Activated CD8-positive, alpha-beta memory T cell treated with anti-CD3 and anti-CD28 coated beads for 24 hours (primary cell): ENCODE measurements around the gene DNAJC4.

ENCODE experiments used
- DNase-seq: peaks from one replicate; pipeline ENCODE4 v3.0.0-alpha.2; 2020

DNAJC4 gene

DNA sequence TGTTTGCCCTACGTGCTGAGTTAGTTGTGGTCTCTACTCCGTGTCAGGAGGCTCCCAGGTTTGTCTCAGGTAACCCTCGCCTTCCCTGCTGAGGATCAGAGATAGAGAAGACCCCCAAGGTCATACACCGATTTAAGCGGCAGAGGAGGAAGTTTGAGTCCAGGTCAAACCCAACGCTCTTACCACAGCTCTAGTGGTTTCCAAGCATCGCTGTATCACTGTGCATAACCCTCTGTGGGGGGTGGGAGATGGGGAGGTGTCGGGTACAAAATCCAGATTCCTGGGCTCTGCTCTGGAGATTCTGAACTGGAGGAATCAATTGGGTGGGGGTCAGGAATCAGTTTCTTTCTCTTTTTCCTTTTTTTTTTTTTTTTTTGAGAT is 627 bp downstream of the DNAJC4 start:
- DNase-seq, result no peak

DNA sequence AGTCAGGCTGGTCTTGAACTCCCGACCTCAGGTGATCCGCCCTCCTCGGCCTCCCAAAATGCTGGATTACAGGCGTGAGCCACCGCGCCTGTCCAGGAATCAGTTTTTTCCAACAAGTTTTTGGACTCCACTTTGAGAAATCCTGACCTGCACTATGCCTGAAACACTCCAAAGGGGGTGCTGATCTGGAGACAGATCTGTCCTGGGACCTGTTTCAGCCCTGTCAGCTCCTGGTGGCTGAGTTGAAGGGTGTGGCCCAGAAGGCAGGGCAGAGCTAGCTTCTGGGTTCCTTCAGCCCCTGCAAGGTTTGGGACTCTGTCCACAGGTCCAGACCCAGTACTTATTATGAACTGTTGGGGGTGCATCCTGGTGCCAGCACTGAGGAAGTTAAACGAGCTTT is 1.2 kb downstream of the DNAJC4 start:
- DNase-seq, result no peak

DNA sequence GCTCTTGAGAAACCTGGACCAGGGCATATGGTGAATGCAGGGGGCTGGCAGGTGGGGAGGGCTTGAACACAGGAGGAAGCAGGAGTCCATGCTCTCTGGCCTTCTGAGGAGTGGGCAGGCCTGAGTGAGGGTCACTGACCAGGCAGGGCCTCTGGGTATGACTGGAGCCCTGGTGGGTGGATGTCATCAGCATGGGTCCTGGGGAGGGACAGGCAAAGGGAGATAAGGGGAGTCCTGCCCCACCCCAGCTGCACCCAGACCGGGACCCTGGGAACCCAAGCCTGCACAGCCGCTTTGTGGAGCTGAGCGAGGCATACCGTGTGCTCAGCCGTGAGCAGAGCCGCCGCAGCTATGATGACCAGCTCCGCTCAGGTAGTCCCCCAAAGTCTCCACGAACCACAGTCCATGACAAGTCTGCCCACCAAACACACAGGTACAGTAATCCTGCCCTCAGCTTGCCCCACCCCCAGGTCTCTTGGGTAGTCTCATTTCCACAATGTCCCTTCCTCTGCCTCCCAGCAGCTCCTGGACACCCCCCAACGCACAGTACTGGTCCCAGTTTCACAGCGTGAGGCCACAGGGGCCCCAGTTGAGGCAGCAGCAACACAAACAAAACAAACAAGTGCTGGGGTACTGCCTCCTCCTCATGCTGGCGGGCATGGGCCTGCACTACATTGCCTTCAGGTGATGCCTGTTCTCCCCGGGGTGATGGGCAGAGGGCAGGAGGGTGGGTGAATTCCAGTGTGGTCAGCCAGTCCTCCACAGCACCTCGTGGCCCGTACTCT is 2.0 kb downstream of the DNAJC4 start:
- DNase-seq, result no peak

DNA sequence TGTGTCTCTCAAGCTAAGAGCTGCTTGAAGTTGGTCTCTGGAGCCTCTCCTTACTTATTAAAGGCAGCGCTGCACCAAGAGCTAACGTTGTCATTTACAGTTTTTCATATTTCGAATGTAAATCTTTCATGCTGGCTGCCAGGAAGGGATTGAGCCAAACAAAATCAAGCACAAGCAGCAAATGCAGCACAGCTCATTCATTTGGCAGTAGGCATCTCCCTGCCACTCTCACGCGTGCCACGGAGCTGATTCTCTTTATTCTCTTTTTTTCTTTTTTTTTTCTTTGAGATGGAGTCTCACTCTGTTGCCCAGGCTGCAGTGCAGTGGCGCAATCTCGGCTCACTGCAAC is 2.6 kb downstream of the DNAJC4 start:
- DNase-seq, result no peak

DNA sequence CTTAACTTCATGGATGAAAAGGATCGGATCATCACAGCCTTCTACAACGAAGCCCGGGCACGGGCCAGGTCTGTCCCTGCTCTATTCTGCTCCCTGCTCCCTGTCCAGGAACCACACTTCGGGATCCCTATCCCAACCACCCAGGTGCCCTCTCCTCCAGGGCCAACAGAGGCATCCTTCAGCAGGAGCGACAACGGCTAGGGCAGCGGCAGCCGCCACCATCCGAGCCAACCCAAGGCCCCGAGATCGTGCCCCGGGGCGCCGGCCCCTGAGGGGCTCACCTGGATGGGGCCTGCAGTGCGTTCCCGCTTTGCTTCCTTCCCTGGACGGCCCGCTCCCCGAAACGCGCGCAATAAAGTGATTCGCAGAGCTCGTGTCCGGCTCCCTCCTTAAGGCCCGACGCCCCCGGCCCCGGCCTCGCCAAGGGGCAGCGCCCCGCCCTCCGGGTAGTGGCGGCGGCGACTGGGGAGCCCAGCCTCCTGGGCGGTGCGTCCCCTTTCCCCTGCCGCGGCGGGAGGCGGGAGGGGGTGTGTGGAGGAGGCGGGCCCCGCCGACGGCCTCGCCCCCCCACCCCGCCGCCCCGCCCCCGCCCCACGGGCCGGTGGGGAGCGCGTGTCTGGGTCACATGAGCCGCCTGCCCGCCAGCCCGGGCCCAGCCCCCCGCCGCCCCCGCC is 3.7 kb downstream of the DNAJC4 start, which contains the start of gene VEGFB:
Gene VEGFB (plus strand): TSS at position 672 of the 674 bp plus-strand sequence. CDS start 250 bp downstream, outside the sequence.
- peak; percentile 84 for DNase-seq

DNA sequence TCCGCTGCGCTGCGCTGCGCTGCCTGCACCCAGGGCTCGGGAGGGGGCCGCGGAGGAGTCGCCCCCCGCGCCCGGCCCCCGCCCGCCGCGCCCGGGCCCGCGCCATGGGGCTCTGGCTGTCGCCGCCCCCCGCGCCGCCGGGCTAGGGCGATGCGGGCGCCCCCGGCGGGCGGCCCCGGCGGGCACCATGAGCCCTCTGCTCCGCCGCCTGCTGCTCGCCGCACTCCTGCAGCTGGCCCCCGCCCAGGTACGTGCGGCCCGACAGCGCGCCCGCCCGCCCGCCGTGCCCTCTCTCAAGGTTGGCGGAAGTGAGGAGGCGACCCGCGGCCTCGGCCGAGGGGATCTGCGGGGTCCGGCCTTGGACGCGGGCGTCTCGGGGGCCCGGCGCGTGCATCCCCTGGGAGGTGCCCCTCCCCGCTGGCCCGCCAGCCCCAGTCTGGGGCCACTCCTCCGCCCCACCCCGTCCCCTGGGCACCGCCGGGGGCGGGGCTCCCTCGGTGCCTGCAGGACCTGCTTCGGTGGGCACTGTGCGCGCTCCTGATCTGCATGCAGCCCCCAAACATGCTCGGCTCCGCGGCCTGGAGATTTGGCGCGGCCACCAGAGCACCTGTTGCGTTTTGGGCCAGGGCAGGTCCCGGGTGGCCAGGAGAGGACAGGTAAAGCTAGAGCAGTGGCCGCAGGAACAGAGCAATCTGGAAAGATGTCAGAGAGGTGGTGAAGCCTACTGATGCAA is 4.5 kb downstream of the DNAJC4 start:
- peak; percentile 83 for DNase-seq

DNA sequence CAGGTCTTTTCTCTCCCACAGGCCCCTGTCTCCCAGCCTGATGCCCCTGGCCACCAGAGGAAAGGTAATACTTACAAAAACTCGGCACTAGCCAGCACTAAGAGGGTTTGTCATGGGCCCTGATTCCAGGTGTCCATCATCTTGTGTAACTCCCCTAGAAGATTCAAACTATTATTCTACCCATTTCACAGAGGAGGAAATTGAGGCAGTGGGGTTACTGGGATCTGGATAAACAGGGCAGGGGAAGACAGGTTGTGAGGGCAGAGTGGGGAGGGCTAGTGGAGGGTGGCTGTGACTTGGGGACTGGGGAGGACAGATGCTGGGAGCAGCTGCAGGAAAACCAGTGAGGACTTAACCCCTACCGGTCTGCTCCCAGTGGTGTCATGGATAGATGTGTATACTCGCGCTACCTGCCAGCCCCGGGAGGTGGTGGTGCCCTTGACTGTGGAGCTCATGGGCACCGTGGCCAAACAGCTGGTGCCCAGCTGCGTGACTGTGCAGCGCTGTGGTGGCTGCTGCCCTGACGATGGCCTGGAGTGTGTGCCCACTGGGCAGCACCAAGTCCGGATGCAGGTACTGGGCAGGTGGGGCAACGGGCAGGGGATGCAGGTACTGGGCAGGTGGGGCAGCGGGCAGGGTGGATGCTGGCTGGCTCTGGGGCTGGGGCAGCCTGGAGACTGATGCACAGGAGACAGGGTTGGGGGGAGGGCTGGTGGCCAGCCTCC is 5.3 kb downstream of the DNAJC4 start:
- DNase-seq, result no peak

DNA sequence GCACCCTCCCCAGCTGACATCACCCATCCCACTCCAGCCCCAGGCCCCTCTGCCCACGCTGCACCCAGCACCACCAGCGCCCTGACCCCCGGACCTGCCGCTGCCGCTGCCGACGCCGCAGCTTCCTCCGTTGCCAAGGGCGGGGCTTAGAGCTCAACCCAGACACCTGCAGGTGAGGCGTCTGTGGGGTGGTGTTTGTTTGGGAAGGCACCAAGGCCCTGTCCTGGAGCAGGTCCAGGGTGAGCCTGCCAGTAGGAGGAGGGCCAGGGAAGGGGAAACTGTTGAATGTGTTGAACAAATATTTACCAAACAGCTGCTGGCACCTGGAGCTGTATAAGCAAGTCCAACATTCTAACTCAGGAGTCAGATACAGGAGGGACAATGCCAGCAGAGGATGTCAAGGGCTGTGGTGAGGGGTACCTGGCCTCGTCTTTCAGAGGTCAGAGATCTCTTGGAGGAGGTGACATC is 7.2 kb downstream of the DNAJC4 start:
- DNase-seq, result no peak

DNA sequence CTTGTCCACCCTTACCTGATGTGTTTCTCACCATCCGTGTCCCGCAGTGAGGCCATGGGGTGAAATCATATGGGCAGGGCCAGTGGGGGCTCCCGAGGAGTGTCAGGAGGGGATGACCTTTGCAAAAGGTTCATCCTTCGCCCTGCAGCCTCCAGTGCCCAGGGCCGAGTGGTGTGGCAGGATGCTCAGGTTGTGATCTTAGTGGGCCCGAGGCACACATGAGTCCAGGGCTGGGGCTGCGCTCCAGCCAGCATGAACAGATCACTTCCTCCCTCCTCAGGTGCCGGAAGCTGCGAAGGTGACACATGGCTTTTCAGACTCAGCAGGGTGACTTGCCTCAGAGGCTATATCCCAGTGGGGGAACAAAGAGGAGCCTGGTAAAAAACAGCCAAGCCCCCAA is 7.7 kb downstream of the DNAJC4 start:
- DNase-seq, result no peak

DNA sequence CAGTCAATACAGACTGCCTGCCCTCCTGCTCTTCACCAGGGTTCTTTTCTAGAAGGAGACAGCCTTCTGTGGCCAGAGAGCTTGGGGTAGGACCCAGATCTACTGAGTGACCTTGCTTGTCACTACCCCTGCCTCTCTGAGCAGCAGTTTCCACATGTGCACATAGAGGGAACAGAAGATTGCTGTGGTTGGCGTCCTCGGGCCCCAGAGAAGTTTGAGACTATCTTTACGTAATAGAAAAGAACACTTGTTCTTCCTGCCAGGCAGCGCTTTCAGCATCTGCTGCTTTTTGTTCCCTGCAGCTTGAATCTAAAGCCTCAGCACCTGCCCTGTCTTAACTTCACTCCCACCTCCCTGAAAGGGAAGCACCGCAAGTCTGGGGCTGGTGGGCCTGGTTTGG is 8.7 kb downstream of the DNAJC4 start:
- no peak for DNase-seq

DNA sequence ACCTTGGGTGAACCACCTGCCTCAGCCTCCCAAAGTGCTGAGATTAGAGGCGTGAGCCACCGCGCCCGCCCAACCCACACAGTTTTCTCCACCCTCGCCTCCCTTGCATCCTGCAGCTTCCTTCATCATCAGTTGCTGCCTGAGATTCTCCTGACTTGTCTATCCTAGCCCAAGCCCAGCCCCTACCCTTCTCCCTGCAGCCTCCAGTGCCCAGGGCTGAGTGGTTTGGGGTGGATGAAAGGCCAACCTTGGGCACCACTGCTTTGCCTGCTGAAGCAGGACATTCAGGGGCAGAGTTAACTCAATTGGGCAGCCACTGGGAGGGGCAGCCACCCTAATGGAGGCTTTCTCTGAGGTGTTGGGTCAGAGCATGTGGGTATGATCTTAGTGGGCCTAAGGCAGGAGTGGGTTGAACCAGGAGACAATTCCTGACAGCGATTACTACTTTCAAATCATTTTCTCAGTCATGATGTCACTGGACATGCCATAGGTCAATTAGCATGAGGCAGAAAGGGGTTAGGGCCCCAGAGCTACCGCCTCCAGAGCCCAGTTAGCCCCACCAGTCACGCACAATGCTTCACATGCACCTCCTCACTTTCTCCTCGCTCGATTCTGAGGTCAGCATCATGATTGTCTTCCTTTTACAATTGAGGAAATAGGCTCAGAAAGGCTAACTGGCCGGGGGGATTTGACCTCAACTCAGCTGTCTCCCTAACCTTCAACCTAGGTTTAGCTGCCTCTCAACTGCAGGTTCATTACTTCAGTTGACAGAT is 9.5 kb downstream of the DNAJC4 start:
- DNase-seq, result no peak

DNA sequence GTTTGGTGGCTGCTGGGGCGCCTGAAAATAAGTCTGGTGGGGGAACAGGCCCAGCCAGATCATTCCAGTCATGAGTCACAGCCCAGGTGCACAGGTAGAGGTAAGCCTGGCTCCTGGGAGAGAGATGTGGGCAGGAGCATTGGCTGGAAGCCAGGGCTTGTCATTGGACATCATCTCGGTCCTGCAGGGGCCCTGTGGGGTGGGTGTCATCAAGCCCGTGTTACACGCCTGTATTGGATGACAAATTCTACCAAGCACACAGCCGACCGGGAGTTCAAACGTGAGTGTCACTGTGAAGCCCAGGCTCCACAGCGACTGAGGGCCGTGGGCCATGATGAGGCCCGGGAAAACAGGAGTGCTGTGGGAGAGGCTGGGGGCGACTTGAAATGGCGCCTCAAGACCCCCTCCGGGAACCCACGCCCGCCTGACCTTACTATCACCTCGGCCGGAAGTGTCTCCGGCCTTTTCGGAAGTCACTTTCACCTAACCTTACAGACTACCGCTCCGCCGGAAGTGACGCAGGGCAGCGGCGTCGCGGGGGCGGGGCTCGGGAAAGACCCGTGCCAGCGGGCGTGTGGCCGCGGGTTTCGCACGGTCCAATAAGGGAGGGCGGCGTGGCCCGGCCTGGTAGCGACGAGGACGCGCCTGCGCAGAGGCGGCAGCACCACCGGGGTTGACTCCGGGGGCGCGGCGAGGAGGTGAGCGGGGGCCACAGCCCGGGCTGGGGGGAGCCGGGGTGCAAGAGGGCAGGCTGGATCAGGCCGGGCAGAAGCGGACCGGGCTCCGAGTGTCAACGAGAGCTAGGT is 10.3 kb downstream of the DNAJC4 start, which contains the start of gene FKBP2:
Gene FKBP2 (plus strand): TSS at position 661 of the 806 bp plus-strand sequence. CDS start 1,293 bp downstream, outside the sequence.
- peak; percentile 99 for DNase-seq

DNA sequence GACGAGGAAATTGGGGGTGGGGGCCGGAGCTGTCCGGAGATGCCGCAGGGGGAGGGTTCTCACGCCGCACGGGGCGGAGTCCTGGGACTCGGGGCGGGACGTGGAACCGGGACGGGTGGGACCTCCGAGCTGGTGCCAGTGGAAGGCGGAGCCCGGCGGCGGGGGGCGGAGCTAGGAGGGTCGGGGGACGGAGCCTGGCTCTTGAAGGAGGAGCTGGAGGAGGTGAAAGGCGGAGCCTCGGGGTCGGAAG is 10.8 kb downstream of the DNAJC4 start:
- peak; percentile 100 for DNase-seq

DNA sequence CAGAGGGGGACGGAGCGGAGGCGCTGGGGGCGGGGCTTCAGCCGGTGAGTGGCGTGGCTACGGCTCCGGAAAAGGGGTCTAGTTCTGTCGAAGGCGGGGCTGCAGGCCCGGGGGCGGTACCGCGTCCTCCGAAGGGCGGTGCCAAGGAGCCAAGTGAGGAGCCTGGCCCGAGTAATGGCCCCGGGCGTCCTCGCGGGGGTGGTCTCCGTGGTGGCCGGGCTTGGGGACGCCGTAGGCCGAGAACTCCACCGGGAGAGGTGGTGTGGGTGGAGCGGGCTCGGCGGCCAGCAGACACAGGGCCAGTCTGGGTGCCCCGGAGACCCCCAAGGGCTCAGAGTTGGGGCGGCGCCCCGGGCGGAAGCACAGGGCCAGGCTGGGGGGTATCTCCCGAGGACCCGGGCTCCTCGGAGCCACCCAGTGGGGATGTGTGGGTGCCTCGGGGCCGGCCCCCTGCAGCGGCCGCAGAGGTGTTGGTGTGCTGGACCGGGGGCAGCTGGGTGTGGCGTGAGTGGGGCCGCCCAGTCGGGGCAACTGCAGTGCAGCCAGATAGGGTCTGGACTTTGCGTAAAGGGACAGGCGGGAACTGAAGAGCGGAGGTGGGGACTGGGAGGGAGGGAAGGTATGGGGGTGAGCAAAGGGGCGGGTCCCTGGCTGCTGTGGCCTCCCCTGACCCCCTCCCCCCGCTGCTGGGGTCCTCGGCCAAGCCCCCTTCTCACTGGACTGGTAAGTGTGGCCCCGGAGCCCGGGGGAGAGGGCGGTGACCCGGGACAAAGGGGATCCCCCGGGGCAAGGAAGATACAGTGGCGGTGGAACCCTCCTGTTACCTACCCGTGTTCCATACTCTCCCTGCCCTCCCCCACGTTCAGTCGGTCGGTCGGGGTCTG is 11.4 kb downstream of the DNAJC4 start:
- DNase-seq, result no peak

DNA sequence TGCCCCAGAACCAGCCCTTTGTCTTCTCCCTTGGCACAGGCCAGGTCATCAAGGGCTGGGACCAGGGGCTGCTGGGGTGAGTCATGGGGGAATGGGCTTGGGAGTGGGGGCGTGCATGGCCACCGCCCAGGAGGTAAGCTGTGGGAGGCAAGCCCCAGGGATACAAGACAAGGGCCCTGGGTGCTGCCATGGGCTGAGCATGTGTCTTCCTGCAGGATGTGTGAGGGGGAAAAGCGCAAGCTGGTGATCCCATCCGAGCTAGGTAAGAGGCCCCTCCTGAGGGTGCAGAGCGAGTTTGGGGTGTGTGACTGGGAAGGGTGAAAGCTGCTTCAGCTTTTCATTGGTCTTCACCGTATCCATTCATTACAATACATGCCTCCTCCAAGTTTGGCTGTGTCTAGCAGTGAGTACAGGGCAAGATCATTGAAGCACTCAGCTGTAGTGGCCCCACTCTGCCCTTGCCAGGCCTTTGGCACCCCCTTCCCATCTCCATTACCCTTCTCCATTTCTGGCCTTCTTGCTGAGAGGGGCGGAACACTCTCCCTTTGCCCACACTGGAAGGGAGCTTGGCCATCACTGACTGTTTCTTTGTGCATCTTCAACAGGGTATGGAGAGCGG is 13.0 kb downstream of the DNAJC4 start:
- no peak for DNase-seq

DNA sequence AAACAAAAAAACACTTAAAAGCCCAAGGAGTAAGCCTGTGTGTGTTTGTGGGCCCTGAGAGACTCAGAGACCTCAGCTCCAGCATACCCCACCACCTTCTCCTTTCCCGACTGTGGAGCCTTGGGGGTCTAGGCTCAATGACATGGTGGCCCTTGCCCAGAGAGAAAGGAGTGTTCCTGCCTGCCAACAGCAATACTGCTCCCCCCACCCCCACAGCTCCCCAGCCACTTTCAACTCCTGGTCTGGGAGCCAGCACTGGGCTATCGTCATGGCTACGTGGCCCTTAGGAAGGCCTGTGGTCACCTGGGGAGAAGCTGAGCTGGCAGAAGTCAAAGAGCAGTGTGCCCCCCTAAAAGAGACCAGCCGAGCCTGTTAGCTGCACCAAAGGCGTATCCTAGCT is 13.8 kb downstream of the DNAJC4 start:
- no peak for DNase-seq

DNA sequence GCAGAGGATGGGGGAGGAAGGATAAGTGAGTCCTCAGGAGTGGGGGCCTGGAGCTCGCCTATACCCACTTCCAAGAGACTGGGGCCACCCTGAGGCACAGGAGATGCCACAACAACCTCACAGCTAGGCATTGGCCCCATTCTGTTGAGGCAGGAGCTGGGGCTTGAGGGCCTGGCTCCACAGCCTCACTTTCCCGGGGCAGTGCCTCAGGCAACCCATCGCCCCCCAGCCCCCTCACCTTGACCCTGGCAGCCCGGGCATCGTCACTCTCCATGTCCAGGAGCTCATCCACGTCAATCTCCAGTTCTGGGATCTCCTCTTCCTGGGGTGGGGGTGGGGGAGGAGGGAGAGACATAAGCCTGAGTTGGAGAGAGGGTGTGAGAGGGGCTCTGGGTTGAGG is 14.6 kb downstream of the DNAJC4 start:
- no peak for DNase-seq

DNA sequence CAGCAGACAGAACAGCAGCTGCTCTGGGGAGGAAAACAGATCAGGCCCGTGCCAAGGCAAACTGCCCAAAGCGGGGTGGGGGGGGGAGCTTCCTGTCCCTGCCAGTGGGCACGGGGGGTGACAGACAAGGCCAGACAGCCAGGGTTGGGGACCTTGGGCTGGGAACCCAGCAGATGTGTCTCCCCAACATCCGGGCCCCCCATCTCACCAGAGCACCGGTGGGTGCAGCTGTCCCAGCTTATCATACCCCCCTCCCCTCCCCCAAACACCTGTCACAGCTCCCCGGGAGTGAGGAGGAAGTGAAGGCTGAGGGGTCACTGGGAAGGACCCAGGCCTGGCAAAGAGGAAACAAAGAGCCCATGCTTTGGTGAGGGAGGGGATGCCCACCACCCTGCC is 15.1 kb downstream of the DNAJC4 start:
- DNase-seq, result no peak

DNA sequence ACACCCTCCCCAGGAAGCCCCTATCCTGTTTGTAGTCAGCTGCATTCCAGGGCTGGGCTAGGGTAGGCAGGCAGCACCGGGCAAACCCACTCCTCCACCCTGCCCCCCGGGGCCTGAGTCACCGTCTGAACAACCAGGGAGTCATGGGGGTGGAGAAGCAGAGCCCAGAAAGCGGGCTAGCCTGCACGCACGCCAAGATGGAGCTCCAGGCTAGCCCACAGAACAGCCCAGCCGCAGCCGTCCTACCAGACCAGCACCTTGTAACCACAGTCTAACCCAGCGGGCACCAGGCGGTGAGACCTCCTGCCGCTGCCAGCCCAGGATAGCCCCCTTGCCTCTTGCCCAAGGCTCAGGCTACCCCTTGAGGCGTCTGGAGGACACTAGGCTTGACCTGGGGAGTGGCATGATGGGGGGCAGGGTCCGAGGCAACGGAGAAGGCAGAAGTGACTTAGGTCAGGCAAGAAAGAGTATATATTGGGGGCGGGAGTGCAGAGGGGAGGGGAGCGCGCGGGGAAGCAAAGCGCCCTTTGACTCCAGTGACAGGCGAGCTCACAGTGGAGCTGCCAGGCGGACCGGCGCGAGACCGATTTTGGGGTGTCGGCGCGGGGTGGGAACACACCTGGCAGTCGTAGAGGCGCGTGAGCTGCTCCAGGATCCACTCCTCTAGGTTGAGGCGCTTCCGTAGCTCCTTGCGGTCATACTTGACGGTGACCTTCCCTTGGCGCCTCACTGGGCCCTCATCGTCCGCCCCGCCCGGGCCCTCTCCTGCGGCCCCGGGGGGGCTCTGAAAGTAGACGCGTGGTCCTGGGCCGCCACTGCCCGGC is 15.7 kb downstream of the DNAJC4 start:
- DNase-seq, result peak; percentile 91
